NCI-H446 (cell line): Measurements from ENCODE around the gene NCL.
"Not testable (repeated sequence)": the region's sequence is repeated elsewhere in the genome, so short reads cannot be mapped to it uniquely, and the experiment has no call there.

Experiments
- DNase-seq, 2 experiments: peaks; one replicate each; lab custom pipeline; 2025; lab: John Stamatoyannopoulos, UW

The NCL gene

DNA sequence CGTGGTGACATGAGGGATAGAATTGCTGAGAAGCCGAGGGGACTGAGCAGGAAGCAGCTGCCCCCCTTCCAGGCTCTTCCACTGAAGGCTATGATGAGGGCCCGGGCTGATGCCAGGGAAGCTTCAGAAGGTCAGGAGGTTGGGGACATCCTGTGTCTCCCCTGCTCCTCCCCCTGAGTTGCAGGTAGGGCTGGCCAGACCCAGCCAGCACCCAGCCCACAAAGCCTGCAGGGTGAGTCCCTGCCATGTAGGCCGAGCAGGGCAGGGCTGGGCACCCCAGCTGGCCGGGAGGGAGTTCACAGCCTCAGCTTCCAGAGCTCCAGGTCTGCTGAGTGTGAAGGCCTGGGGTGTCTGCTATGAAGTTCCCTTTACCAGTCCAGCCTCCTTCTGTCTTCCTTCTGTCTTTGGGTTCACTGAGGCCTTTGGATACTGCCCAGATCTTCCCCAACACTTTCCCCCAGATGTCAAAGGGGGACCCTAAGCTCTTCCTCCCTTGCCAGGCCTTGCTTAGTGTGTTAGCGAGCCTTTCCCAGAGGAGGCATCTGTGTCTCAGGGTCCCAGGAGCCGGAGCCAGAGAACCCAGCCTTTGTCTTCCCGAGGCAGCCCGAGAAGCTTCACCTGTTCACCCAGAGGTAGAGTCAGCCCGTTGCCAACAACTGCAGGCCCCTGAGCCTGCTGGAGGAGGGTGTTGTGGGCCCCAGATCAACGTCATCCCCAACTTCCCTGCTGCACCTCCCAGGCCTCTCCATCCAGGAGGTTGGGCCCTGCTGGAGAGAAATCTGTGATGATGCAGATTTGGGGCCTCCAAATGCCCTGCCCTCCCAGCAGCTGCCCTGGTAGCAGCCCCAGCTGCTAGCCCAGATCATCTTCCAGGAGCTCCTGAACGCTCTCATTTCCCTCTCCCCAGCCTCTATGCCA is 3.6 kb upstream of the NCL start:
- no peak for DNase-seq

DNA sequence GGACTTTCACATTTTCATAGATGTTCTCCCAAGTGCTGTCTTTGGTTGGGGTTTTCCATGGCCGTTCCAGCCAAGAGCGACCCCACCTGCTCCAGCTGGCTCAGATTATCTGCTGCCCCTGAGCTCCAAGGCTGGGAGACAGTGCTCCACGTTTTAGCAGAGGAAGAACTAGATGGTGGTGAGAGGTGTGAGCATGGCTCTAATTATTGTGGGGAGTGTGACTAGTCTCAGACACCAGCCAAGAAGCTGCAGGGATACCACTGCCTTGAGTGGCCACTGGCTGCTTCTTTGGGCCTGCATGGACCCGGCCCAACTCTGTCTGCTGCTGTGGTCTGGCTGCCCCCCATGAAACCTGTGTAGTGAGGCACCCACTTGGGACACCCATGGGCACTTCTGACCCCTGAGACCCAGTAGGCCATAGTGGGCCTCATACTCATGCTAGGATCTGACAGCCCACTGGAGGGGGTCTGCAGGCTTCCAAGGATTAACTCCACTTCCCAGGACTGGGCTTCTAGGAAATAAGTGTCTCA is 2.8 kb upstream of the NCL start:
- DNase-seq, result no peak

DNA sequence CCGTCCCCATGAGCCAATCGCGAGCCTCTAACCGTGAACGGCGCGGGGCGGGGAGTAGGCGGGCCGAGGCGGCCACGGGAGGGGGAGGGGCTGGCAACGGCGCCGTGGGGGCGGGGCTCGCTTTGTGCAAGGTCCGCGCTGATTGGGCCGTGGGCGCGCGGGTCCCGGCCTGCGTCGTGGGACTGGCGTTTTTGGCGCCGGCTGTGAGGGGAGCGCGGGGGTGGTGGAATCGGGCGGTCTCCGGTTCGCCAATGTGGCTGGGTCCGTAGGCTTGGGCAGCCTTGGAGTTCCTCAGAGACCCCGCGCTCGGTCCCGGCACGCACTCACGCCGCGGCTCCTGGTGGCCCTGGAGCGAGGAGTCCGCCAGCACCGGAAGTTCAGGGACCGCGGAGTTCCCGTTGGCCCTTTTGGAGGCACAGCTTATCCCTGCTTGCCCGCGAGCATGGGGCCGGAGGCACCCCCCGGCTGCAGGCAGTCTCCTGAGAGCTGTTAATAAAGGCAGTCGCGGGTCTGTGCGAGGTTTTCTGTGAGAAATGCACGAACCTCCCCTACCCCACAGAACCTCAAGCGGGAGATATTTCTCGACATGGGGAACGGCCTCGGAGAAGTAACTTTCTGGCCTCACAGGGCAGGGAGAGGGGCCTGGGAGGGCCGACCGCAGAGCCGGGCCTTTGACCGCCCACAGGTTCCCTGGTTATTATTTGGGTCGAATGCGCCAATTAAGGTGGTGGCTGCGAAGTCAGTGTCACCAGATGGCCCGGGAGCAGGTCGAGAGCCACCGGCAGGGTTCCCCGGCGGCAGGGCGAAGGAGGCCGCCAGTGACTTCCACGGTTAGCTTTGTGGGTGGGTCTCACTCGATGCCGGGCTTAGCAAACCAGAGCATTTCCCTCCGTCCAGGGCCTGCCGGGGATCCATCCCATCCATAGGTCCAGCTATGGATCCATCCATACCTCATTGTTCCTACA is 574 bp upstream of the NCL start:
- peak; percentile 98 to 99 for DNase-seq

DNA sequence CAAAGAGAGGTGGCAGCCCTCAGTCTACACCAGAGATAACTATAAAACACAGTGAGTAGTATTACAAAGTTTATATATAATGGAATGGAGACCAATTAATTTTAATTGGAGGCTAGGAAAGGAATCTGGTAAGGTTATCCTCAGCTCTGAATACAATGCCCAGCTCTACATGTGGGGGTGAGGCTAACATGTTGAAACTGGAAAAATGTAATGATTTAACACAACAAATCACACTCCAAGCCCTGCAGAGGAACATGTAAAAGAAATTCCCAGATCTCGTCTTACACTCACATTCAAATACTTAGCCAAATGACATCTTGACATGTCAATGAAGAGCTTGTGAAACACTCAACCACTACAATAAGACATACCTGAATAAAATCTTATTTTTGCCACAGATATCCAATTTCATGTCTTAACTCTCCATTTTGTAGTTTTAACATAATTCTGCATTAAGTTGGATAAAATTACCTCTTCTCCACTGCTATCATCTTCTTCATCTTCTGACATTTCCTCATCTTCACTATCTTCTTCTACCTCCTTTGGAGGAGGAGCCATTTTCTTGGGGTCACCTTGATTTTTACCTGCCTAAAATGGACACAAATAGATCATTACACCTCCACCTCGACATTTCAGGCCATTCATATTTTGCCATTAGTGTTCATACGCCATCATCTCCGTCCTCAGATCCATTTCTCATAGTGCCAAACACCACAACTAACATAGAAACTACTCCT is 1.4 kb downstream of the NCL start:
- DNase-seq, result no peak

DNA sequence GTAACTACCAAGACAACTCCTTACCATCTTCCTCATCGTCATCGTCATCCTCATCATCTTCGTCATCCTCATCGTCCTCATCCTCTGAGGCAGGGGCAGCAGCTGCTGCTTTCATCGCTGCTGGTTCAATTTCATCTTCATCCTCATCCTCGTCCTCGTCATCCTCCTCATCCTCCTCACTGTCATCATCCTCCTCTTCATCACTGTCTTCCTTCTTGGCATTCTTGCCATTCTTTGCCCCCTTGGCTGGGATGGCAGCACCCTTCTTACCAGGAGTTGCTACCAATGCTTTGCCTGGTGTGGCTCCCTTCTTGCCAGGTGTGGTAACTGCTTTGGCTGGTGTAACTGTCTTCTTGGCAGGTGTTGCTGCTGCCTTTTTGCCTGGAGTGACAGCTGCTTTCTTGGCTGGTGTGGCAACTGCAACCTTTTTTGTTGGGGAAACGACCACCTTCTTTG is 2.7 kb downstream of the NCL start:
- no peak for DNase-seq

DNA sequence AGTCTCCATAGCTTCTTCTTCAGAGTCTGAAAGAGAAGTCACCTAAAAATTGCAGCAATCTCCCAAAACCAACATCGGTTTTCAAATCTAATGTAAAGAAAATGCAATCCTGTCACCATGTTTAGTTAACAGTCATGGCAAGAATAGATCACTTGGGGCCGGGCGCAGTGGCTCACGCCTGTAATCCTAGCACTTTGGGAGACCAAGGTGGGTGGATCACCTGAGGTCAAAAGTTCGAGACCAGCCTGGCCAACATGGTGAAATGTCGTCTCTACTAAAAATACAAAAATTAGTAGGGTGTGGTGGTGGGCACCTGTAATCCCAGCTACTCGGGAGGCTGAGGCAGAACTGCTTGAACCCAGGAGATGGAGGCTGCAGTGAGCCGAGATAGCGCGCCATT is 3.4 kb downstream of the NCL start:
- not testable (repeated sequence) for DNase-seq

DNA sequence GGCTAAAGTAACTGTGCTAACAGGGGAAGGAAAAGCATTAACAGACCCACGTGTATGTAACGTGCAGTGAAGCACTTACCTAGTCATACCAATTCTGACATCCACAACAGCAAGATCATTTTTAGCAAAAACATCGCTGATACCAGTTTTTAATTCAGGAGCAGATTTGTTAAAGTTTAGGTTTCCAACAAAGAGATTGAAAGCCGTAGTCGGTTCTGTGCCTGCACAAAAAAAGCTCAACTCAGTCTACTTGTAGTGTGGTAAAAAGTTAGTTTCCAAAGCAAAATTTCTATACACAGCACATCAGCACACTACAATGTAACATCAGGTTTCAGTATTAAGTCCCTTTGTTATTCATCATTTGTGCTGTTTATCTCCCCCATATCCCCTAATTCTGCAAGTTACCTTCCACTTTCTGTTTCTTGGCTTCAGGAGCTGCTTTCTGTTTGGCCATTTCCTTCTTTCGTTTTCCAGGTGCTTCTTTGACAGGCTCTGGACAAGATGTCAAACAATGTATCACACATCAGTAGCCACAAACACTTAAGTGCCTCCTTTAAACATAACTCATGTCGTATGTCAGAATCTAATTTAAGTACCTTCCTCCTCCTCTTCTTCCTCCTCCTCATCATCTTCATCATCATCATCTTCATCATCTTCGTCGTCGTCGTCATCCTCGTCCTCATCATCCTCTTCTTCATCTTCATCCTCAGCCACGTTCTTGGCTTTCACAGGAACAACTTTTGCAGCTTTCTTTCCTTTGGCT is 4.0 kb downstream of the NCL start:
- DNase-seq, result no peak

DNA sequence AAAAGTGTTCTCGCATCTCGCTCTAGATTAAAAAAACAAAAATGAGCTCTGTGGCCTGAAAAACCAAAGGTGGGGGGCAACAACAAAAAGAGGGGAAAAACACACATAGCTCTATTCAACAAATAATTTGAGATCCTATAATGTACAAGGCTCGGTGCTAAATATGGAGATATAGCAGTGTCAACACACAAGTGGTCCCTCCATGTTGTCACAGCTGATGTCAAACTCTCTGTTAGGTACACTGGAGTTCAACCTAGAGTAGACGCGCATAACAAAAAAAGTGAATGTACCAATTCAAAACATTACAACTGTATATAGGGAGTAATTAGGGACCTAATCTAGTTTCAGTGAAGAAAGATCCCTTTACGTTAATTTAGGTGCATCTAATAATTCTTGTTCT is 5.9 kb downstream of the NCL start:
- no peak for DNase-seq

DNA sequence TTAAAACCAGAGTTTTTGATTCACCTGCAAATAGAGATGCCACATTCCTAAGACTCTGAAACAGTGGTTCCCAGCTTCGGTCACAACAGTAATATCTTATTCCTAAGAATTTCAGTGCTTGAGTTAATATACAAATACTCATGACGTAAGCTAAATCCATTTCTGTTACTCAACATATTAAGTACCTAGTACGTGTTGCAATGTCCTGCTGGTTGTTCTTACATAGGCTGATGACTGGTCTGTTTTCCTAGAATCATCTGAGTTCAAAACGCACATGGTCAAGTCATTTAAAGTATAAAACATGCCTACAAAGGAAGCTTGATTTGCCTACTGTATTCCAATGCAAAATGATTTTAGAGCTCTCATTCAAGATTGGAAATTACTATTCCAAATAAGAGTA is 7.2 kb downstream of the NCL start:
- no peak for DNase-seq

DNA sequence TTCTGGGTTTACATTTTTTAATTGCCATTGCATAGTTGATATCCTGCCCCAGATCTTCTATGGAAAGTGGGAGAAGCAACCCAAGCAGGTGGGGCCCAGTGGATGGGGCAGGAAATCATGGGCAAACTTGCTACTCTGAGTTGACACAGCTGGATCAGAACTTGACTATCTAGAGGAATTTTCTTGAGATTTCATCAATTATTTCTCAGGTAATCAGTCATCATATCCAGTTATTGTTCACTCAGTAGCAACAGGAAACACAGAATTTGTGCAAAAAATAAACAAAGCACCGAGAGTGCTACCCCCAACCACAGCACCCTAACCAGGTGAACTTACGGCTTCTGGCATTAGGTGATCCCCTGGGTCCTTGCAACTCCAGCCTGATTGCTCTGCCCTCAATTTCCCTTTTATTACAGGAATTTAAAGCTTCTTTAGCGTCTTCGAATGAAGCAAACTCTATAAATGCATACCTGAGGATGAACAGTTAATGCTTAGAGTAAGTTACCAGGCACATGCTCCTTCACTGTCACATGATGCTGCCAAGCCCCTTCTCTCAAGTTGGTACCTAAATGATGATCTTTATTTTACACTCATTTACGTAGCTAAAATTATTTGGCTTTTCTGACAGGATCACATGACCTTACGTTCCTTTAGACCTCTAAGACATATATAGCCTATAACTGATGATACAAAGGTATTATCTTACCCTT is 7.8 kb downstream of the NCL start:
- no peak for DNase-seq

DNA sequence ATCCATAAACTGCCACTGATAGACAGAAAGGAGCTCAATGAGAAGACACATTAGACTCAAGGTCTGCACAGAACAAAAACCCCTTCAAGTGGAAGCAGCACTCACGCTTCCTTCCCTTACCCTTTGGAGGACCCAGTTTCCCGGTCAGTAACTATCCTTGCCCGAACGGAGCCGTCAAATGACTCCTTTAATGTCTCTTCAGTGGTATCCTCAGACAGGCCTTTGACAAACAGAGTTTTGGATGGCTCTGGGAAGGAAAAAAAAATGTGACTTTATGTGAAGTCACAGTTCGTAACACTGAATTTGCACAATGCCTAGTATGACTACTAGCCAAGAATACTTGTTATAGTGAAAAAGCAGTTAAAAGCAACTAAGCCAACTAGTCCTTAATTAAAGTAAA is 8.4 kb downstream of the NCL start:
- DNase-seq, result no peak

DNA sequence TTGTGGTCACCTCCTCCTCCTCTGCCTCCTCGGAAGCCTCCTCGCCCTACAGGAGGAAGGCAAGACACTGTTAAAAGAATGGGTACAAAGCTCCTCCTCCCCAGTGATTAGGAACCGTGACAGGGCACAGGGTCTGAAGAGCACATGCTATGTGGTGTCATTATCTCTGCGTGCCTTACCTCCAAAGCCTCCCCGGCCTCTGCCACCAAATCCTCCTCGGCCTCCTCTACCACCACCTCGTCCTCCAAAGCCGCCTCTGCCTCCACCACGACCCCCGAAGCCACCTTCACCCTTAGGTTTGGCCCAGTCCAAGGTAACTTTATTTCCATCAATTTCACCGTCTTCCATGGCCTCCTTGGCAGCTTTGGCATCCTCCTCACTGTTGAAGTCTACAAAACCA is 9.1 kb downstream of the NCL start:
- no peak for DNase-seq

DNA sequence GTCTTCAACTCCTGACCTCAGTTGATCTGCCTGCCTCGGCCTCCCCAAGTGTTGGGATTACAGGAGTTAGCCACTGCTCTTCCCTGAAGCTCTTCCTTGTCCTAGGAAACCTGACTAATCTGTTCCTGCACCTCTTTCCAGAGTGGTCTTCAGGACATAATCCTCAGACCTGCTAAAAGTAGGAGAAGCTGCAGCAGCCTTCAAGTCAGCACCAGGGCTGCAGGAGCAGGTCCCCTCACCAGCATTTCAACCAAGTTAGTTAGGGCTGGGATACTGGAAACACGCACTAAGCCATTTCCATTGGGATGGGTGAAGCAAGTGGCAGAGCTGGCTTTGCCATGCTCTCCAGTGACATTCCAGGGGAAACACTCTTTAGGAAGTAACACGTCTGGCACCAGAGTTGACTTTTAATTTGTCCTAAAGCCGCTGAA is 9.9 kb downstream of the NCL start:
- DNase-seq, result no peak

DNA sequence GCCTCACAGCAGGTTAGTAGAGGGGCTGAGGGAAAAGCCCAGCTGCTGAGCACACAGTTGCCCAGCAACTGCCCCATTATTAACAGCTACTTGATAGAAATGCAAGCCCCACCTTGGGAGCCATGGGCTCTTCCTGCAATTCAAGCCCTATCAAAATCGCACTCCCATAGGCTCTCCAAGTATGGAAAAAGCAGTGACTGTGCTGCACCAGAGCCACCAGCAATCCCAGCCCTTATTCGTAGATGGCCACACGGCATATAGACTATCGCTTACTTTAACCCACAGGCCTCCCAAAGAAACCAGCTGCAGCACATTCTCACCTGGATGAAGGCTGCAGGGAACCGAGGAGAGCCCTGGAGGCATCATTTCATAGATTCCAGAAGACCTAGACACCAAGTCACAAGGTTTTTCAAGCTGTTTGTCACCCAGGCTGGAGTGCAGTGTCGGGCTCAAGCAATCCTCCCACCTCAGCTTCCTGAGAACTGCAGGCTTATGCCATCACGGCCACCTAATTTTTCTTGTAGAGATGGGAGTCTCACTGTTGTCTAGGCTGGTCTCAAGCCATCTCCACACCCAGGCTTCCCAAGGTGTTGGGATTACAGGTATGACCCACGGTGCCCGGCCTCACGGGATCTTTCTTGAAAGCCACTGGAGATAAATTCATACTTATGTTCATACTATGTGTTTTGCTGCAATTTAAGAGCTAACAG is 11.3 kb downstream of the NCL start:
- DNase-seq, result no peak

DNA sequence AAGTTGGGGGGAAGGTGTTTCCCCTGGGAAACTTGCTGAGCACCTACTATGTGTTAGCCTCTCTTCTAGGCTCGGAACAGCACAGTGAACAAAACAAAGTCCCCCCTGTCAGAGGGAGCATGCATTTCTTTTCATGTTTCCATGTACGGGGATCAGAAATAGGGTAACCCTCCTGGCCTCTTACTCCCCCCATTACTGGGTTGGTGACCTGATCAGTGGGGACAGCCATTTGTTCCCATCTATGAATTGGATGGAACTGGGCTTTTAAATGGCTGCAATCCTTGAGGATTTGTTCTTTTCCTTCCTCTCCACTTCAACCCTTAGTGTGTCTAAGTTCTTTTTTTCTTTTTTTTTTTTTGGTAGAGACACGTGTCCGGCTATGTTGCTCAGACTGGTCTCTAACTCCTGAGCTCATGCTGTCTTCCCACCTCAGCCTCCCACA is 13.7 kb downstream of the NCL start:
- DNase-seq, result no peak

DNA sequence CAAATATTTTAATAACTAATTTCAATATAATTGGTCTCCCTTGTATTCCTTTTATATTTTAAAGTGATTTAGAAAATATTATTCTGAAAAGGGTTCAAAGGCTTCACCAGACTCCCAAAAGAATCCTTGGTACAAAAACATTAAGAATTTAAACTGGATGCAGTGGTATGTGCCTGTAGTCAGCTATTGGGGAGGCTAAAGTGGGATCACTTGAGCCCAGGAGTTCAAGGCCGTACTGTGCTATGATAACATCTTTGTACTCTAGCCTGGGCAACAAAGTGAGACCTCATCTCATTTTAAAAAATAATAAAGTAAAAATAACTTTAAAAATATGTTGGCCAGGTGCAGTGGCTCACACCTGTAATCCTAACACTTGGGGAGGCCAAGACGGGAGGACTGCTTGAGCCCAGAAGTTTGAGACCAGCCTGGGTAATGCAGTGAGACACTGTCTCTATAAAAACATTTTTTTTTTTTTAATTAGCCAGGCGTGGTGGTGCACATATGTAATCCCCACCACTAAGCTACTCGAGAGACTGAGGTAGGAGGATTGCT is 14.7 kb downstream of the NCL start:
- no peak for DNase-seq

DNA sequence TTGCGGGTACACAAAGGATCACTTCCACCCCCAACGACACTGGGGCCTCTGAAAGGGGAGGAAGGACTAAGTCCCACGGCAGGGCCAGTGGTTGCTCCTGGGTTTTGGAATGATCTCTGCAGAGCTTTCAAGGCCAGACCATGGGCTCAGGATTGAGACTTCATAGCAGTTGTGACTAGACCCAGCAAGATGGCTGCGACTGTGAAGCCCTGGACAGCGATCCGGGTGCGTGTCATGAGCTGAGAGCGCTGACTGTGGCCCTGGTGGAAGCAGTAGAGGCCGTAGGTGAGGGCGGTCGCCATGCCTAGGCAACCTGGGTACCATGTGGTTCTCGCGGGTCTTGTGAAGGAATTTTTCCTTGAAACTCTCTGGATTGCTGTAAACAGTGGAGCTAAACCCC is 27.3 kb downstream of the NCL start:
- no peak for DNase-seq

DNA sequence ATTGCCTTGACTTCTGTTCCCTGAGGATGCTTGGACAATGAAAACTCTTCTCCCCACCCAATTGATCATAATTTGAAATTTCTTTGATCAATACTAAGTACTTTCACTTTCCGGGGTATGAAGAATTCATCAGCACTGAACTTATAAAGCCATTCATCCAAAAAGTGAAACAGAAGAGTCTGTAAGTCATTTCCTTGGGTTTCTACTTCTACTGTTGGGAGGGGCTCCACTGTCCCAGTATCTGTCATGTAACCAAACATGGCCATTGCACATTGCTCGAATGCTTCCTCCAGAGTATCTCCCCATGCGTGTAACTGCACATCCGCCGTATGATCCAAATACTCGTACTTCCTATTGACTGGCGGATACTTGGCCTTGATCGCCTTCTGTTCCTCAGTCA is 30.3 kb downstream of the NCL start:
- no peak for DNase-seq

DNA sequence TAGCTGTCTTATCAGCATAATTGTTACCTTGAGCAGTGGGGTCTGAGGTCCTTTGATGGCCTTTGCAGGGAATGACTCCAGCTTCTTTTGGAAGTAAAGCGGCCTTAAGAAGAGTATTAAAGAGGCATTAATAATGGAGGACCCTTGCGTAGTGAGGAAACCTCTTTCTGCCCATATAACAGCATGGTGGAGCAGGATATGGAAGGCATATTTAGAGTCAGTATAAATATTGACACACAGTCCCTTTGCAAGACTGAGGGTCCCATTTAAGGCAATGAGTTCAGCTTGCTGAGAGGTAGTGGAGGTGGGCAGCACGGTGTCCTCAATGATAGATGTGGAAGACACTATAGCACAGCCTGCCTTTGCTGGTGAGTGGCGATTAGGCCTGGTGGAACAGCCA is 32.7 kb downstream of the NCL start:
- no peak for DNase-seq
